Dendritic cell treated with granulocyte-macrophage colony-stimulating factor and Interleukin-4, amounts not matched to agents 40 ng/mL and 50 ng/mL, for 4 days (primary cell): ENCODE results near the gene PPIL4.
A peak's percentile ranks its signal among the peaks of the same experiment; 100 is the strongest.
"Not testable (repeated sequence)": the region's sequence is repeated elsewhere in the genome, so short reads cannot be mapped to it uniquely, and the experiment has no call there.

Source experiments
- H3K27ac Mint-ChIP-seq: one replicate; pipeline ENCODE4 v1.8.0; 2022; ENCODE audit warnings: mild to moderate bottlenecking, mixed read lengths
- H3K27me3 Mint-ChIP-seq: one replicate; pipeline ENCODE4 v1.8.0; 2022; ENCODE audit warnings: mild to moderate bottlenecking, mixed read lengths
- H3K36me3 Mint-ChIP-seq: one replicate; pipeline ENCODE4 v1.8.0; 2022; ENCODE audit warnings: low read depth, mixed read lengths
- H3K4me1 Mint-ChIP-seq: one replicate; pipeline ENCODE4 v1.8.0; 2022; ENCODE audit warnings: low read depth, mixed read lengths
- H3K4me3 Mint-ChIP-seq: one replicate; pipeline ENCODE4 v1.8.0; 2022; ENCODE audit warnings: mild to moderate bottlenecking, moderate library complexity, mixed read lengths
- H3K9me3 Mint-ChIP-seq: one replicate; pipeline ENCODE4 v1.8.0; 2022; ENCODE audit warnings: mixed read lengths
- intact Hi-C: fragments of 100-400 bp; cut with micrococcal nuclease; formaldehyde crosslinking; loops from one replicate; pipeline ENCODE4 v1.15.0; 2022

Gene PPIL4

DNA sequence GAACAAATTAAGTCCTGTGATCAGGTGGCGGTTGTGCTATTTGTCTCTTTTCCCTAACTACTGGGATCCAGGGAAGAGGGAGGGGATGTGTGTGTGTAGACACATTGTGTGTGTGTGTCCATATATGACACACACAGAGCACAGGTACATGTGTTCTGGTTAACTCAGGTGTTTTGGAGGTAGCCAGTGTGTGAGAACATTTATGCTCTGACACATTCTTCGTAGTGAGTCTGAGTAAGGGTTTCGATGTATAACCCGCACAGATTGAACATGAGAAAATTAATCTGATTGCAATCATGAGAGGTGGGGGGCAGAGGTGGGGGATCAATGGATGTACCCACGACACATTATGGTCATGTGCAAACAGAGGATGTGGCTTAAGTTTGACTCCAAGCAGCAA lies 73.6 kb downstream of the PPIL4 start:
- Mint-ChIP-seq H3K27me3 (no peaks in the 10 kb centered on the region), H3K36me3 (peaks cover 89% of the 10 kb centered on the region), H3K4me1 (peaks cover 46% of the 10 kb centered on the region), H3K4me3 (no peak overlapping the region), H3K9me3 (no peaks in the 10 kb centered on the region), H3K27ac (peak overlapping the region; percentile 31)
- intact Hi-C loops, result no loop called here

GRCh38 chr6:149471801-149472200 lies 74.0 kb downstream of the PPIL4 start:
- Mint-ChIP-seq H3K27me3 (no peaks in the 10 kb centered on the region), H3K9me3 (no peaks in the 10 kb centered on the region), H3K4me1 (peaks cover 46% of the 10 kb centered on the region), H3K27ac (peak overlapping the region; percentile 31), H3K4me3 (no peak overlapping the region), H3K36me3 (peaks cover 84% of the 10 kb centered on the region)
- intact Hi-C loops, result no loop called here

GRCh38 chr6:149470948-149471347 lies 74.9 kb downstream of the PPIL4 start:
- Mint-ChIP-seq H3K27me3 (no peaks in the 10 kb centered on the region), H3K4me1 (peaks cover 51% of the 10 kb centered on the region), H3K36me3 (peaks cover 76% of the 10 kb centered on the region), H3K4me3 (no peak overlapping the region), H3K9me3 (no peaks in the 10 kb centered on the region), H3K27ac (no peak overlapping the region)
- intact Hi-C loops, result no loop called here

GRCh38 chr6:149468179-149468578 lies 77.7 kb downstream of the PPIL4 start:
- peaks cover 71% of the 10 kb centered on the region for H3K36me3 Mint-ChIP-seq
- peaks cover 64% of the 10 kb centered on the region for H3K4me1 Mint-ChIP-seq
- intact Hi-C loops, result no loop called here
- no peaks in the 10 kb centered on the region for H3K9me3 Mint-ChIP-seq
- peak overlapping the region; percentile 62 for H3K27ac Mint-ChIP-seq
- no peak overlapping the region for H3K4me3 Mint-ChIP-seq
- no peaks in the 10 kb centered on the region for H3K27me3 Mint-ChIP-seq

DNA sequence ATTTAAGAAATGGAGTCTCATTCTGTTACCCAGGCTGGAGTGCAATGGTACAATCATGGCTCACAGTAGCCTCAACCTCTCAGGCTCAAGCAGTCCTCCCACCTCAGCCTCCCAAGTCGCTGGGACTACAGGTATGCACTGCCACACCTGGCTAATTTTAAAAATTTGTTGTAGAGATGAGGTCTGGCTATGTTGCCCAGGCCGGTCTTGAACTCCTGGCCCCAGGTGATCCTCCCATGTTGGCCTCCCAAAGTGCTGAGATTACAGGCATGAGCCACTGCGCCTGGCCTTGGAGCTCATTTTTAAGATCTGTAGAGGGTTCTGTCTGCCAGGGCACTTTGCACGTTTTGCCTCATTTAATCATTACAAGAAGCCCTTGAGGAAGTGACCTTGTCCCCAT lies 78.6 kb downstream of the PPIL4 start:
- Mint-ChIP-seq H3K36me3 (peaks cover 71% of the 10 kb centered on the region), H3K4me3 (no peak overlapping the region), H3K27me3 (no peaks in the 10 kb centered on the region), H3K4me1 (peaks cover 72% of the 10 kb centered on the region), H3K27ac (peak overlapping the region; percentile 62), H3K9me3 (no peaks in the 10 kb centered on the region)
- intact Hi-C loops, result no loop called here

- intact Hi-C loops, result no loop called here
- peak overlapping the region; percentile 80 for H3K27ac Mint-ChIP-seq
- peaks cover 74% of the 10 kb centered on the region for H3K36me3 Mint-ChIP-seq
- peak overlapping the region; percentile 14 for H3K4me3 Mint-ChIP-seq
- no peaks in the 10 kb centered on the region for H3K27me3 Mint-ChIP-seq
- peaks cover 73% of the 10 kb centered on the region for H3K4me1 Mint-ChIP-seq
- no peaks in the 10 kb centered on the region for H3K9me3 Mint-ChIP-seq
Observed at GRCh38 chr6:149464411-149464810, 81.4 kb downstream of the PPIL4 start.

DNA sequence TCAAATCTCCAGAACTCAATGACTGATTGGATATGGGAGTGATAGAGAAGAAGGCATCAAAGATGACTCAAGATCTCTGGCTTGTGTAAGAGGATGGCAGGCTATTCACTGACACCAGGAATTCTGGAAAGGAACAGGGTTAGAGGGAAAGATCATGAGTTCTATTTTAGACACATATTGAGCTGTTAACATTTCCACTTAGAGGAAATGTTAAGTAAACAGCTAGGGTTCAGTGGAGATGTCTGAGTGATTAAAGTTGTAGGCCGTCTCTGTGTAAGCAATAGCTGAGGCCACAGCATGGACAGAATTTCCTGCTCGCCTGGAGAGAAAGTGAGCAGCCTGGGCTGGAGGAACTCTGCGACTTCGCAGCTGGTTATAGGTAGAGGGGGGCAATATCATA lies 82.1 kb downstream of the PPIL4 start:
- intact Hi-C loops, result no loop called here
- Mint-ChIP-seq H3K9me3 (no peaks in the 10 kb centered on the region), H3K27ac (peak overlapping the region; percentile 80), H3K4me1 (peaks cover 76% of the 10 kb centered on the region), H3K36me3 (peaks cover 74% of the 10 kb centered on the region), H3K4me3 (no peak overlapping the region), H3K27me3 (no peaks in the 10 kb centered on the region)

- intact Hi-C loops, H3K4me3 Mint-ChIP-seq, H3K9me3 Mint-ChIP-seq, H3K27me3 Mint-ChIP-seq: not testable (repeated sequence)
- Mint-ChIP-seq H3K36me3 (peaks cover 77% of the 10 kb centered on the region), H3K4me1 (peaks cover 70% of the 10 kb centered on the region), H3K27ac (peak overlapping the region; percentile 80)
Observed at GRCh38 chr6:149462712-149463111, 83.1 kb downstream of the PPIL4 start.

- Mint-ChIP-seq H3K27ac (peak overlapping the region; percentile 80), H3K4me3 (no peak overlapping the region), H3K27me3 (no peaks in the 10 kb centered on the region), H3K36me3 (peaks cover 87% of the 10 kb centered on the region), H3K4me1 (peaks cover 60% of the 10 kb centered on the region), H3K9me3 (no peaks in the 10 kb centered on the region)
- intact Hi-C loops, result no loop called here
Observed at GRCh38 chr6:149461670-149462069, 84.2 kb downstream of the PPIL4 start.

DNA sequence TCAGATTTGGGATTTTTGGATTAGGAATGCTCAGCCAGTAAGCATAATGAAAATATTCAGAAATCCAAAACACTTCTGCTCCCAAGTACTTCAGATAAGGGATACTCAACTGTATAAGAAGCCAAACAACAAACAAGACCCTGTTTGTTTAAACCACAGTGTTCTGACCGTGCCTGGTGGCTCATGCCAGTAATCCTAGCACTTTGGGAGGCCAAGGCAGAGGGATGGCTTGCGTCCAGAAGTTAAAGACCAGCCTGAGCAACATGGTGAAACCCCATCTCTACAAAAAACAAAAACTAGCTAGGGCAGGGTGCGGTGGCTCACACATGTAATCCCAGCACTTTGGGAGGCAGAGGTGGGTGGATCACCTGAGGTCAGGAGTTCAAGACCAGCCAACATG lies 85.6 kb downstream of the PPIL4 start:
- H3K9me3 Mint-ChIP-seq, H3K4me3 Mint-ChIP-seq, H3K27me3 Mint-ChIP-seq, H3K27ac Mint-ChIP-seq, intact Hi-C loops: not testable (repeated sequence)
- peaks cover 51% of the 10 kb centered on the region for H3K4me1 Mint-ChIP-seq
- H3K36me3 Mint-ChIP-seq, result peaks cover 97% of the 10 kb centered on the region

DNA sequence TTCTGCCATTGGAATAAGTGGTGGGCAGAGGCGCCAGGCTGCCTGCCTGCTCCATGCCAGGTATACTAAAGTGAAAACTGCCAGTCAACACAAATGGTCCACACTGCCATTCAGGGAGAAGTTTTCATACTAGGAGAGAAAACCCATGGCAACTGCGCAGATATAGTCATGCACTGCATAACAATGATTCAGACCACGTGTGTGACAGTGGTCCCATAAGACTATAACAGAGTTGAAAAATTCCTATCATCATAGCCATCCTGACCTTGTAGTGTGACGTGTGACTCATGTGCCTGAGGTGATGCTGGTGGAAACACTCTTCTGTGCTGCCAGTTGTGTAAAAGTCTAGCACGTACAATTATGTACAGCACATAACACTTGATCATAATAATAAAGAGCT lies 86.1 kb downstream of the PPIL4 start:
- H3K27ac Mint-ChIP-seq, result peak overlapping the region; percentile 5
- no peak overlapping the region for H3K4me3 Mint-ChIP-seq
- H3K9me3 Mint-ChIP-seq, result no peaks in the 10 kb centered on the region
- no peaks in the 10 kb centered on the region for H3K27me3 Mint-ChIP-seq
- H3K36me3 Mint-ChIP-seq, result peaks cover 97% of the 10 kb centered on the region
- H3K4me1 Mint-ChIP-seq, result peaks cover 51% of the 10 kb centered on the region
- intact Hi-C loops, result no loop called here

DNA sequence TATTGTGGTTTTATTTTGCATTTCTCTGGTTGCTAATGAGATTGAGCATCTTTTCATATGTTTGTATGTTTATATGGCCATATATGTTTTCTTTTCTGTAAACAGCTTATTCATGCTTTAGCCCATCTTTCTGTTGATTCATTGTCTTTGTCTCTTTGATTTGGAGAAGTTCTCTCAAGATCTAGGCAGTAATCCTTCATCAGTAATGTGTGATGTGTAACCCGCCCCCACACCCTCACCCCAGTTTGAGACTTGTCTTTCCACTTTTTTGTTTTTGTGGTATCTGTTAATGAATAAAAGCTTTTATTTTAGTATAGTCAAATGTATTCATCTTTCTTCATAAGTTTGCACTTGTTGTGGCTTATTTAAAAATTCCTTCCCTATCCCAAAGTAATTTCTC lies 87.0 kb downstream of the PPIL4 start:
- H3K36me3 Mint-ChIP-seq, result peaks cover 87% of the 10 kb centered on the region
- intact Hi-C loops, result no loop called here
- H3K27ac Mint-ChIP-seq, result peak overlapping the region; percentile 5
- no peak overlapping the region for H3K4me3 Mint-ChIP-seq
- no peaks in the 10 kb centered on the region for H3K9me3 Mint-ChIP-seq
- peaks cover 51% of the 10 kb centered on the region for H3K4me1 Mint-ChIP-seq
- H3K27me3 Mint-ChIP-seq, result no peaks in the 10 kb centered on the region

DNA sequence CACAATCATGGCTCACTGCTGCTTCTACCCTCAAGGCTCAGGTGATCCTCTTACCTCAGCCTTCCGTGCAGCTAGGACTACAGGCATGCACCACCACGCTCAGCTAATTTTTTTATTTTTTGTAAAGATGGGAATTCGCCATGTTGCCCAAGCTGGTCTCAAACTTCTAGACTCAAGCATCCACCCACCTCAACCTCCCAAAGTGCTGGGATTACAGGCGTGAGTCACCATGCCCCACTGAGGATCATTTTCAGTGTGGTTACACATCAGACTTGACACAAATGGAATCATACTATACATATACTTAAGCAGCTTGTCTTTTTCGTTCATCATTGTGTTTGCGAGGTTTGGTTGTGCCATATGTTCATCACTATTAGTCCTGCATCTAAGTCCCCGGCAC lies 87.6 kb downstream of the PPIL4 start:
- H3K4me1 Mint-ChIP-seq, result peaks cover 51% of the 10 kb centered on the region
- H3K27ac Mint-ChIP-seq, result no peak overlapping the region
- H3K36me3 Mint-ChIP-seq, result peaks cover 81% of the 10 kb centered on the region
- no peaks in the 10 kb centered on the region for H3K9me3 Mint-ChIP-seq
- intact Hi-C loops, result no loop called here
- no peaks in the 10 kb centered on the region for H3K27me3 Mint-ChIP-seq
- H3K4me3 Mint-ChIP-seq, result no peak overlapping the region

GRCh38 chr6:149457316-149457884 lies 88.4 kb downstream of the PPIL4 start:
- H3K4me3 Mint-ChIP-seq, result no peak overlapping the region
- intact Hi-C loops, result no loop called here
- H3K36me3 Mint-ChIP-seq, result peaks cover 75% of the 10 kb centered on the region
- no peaks in the 10 kb centered on the region for H3K27me3 Mint-ChIP-seq
- no peaks in the 10 kb centered on the region for H3K9me3 Mint-ChIP-seq
- peaks cover 51% of the 10 kb centered on the region for H3K4me1 Mint-ChIP-seq
- no peak overlapping the region for H3K27ac Mint-ChIP-seq

DNA sequence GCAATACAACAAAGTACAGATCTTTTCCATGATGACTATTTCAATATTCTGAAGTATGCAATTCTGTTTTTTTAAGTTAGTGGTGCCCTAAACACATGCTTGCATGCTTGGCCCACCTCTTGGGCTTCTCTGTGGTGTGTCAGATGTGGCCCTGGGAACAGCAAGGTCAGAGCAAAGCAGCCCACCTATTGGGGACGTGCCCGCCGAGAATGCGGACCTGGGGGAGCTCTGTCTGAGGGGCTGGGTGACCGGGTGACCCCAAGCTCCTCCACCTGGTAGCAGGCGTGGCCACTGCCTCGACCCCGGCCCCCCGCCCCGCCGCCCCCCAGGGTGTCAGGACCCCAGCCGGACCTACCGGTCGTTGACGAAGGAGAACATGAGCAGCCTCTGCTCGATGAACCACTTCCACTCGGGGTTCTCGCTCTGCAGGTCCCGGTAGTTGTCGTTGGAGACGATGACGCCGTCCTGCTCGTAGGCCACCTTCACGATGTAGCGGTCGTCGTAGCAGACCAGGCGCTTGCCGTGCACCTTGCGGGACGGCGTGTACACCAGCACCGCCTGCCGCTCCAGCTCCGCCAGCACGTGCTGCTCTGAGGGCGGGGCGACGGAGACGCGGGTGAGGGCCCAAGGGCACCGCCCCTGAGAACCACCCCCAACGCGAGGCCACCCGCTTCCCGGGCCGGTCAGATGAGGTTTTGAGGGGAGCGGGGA lies 89.4 kb downstream of the PPIL4 start:
- Mint-ChIP-seq H3K4me1 (peaks cover 55% of the 10 kb centered on the region), H3K4me3 (no peak overlapping the region), H3K27ac (no peak overlapping the region), H3K36me3 (peaks cover 75% of the 10 kb centered on the region), H3K9me3 (no peaks in the 10 kb centered on the region), H3K27me3 (no peaks in the 10 kb centered on the region)
- intact Hi-C loops, result no loop called here
